ENCODE data around the gene C17orf50. TPM values are rescaled to one million over a fixed set of nuclear protein-coding genes. Genes with fewer than 3 reads are reported as not detected.

The C17orf50 gene
- total RNA-seq, 1 experiment from 2014 or later, result not detected

DNA sequence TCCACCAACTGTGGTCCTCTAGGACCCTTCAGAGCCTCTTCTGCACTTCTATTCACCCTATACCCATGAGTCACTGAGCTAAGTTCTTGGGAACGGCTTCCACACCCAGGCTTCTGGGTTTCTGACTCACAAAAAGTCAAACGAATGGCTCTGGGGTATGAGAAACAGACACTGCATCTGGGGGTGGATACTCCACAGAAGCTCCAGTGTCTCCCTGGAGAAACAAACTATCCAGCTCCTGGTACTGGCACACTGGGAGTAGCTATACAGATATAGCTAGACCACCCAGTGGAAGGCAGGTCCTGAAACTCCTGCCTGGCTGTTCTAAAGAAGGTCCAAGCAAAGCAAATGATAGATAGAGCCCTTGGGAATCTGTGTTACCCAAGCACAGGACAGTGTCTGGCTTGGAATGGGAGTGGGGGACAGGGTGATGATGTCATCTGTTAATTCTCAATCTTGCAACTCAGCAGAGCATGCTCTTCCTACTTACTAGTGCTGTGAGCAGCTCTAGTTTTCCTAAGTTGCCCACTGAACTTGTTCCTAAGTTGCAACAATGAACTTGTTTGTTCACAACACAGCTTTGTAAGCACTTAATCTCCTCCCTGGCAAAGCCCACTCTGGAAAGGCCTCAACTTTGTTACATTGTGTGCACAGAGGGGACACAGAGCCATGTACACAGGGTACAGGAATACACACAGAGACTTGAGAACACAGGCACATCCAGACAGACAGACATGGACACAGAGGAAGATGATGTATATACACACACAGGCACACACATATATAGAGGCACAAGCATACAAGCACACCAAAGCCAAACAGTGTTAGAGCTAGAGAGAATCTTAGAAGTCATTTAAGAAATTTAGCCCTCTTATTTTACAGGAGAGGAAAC, 28.0 kb downstream of the C17orf50 start:
- no peaks in the 10 kb centered on the region for H3K27me3 ChIP-seq (ENCODE audit: insufficient read depth, low read length)
- no peaks in the 10 kb centered on the region for H4K20me1 ChIP-seq (ENCODE audit: insufficient read depth)
- peaks cover 12 to 59% of the 10 kb centered on the region in 2 experiments for H3K4me1 ChIP-seq (ENCODE audit: control insufficient read depth in 1 of 2, insufficient read depth in 2 of 2, low read length in 2 of 2)
- no peaks in the 10 kb centered on the region for H3K9me2 ChIP-seq (ENCODE audit: insufficient read depth)
- intact Hi-C loops (cut with micrococcal nuclease), result no loop called here
- peak overlapping the region; percentile 71 for H3K4me2 ChIP-seq (ENCODE audit: low read length)
- ATAC-seq (peak; percentile 76), DNase-seq (ENCODE audit: low read depth, low spot score) (no peak)
- H3K79me2 ChIP-seq (ENCODE audit: insufficient read depth, low read length), result no peaks in the 10 kb centered on the region
- BruUV-seq (replicated peaks), result no TSS peak
- H3K36me3 ChIP-seq (ENCODE audit: control insufficient read depth in 1 of 2, insufficient read depth in 2 of 2, low read length in 2 of 2), result no peaks in the 10 kb centered on the region
- ChIA-PET RAD21 (ENCODE audit: low non-redundant PET in 1 of 2, low total read pairs in 2 of 2, uncharacterized antibody in 2 of 2, unreplicated experiment in 2 of 2) (interaction anchor here in 1 of 2 experiments (0.6 to 0.7 kb wide), 2 partner anchors 18 to 22 kb away, joined by 3 to 5 read pairs; no protein-coding TSS in a partner anchor), POLR2A (interaction anchor here (0.7 to 2.0 kb wide), 3 partner anchors 15 to 25 kb away, joined by 3 to 11 read pairs (median 3); partner anchors contain the start of gene TAF15), CTCF (interaction anchor here (0.8 to 2.3 kb wide), 5 partner anchors 15 to 25 kb away, joined by 3 to 8 read pairs (median 5); partner anchors contain the start of gene TAF15)
- H3K9ac ChIP-seq (ENCODE audit: low read length), result peak overlapping the region; percentile 30; the same call in 1 of the 2 replicates
- peak overlapping the region in 1 of 2 experiments; percentile 22; a peak in 1 of 4 replicates for H3K4me3 ChIP-seq (replicated peaks in 1 of 2; ENCODE audit: low read depth in 1 of 2, low read length in 2 of 2)
- H3K9me3 ChIP-seq (ENCODE audit: control insufficient read depth in 1 of 2, insufficient read depth in 1 of 2, low read depth in 1 of 2, low read length in 2 of 2), result no peaks in the 10 kb centered on the region
- peak overlapping the region; percentile 65 for H2AFZ ChIP-seq (ENCODE audit: low read depth, low read length, poor library complexity, severe bottlenecking)
- no peak overlapping the region for H3K27ac ChIP-seq (ENCODE audit: low read depth, low read length)
- TF ChIP-seq EGR1 (IDR thresholded peaks at IDR 0.05; ENCODE audit: low read depth) (0 out of 2 replicates have a peak, but pooled peaks have one; percentile 47), ZFX (IDR thresholded peaks at IDR 0.05) (no peak), SRF (IDR thresholded peaks at IDR 0.05; ENCODE audit: low read depth) (no peak), POLR2A (IDR thresholded peaks at IDR 0.05; ENCODE audit: borderline replicate concordance, extremely low read depth, insufficient read depth, insufficient read length) (no peak), CEBPB (IDR thresholded peaks at IDR 0.05; ENCODE audit: low read depth) (0 out of 2 replicates have a peak, but pooled peaks have one; percentile 7), TCF7L2 (IDR thresholded peaks at IDR 0.05; ENCODE audit: borderline replicate concordance, extremely low read depth, insufficient read depth, insufficient read length) (no peak), SP1 (IDR thresholded peaks at IDR 0.05; ENCODE audit: low read depth) (peak; percentile 33), ZNF274 (IDR thresholded peaks at IDR 0.05; ENCODE audit: low read depth, low read length) (no peak), FOSL1 (IDR thresholded peaks at IDR 0.05; ENCODE audit: low read depth) (peak; percentile 73), EZH2phosphoT487 (IDR thresholded peaks at IDR 0.05; ENCODE audit: borderline replicate concordance) (no peak), CBX3 (IDR thresholded peaks at IDR 0.05; ENCODE audit: low read depth) (0 out of 2 replicates have a peak, but pooled peaks have one; percentile 17), JUND (IDR thresholded peaks at IDR 0.05) (peak; percentile 52), YY1 (IDR thresholded peaks at IDR 0.05; ENCODE audit: extremely low read depth, insufficient replicate concordance, low read depth, low read length) (no peak)
- TF ChIP-seq, protein P1, sequence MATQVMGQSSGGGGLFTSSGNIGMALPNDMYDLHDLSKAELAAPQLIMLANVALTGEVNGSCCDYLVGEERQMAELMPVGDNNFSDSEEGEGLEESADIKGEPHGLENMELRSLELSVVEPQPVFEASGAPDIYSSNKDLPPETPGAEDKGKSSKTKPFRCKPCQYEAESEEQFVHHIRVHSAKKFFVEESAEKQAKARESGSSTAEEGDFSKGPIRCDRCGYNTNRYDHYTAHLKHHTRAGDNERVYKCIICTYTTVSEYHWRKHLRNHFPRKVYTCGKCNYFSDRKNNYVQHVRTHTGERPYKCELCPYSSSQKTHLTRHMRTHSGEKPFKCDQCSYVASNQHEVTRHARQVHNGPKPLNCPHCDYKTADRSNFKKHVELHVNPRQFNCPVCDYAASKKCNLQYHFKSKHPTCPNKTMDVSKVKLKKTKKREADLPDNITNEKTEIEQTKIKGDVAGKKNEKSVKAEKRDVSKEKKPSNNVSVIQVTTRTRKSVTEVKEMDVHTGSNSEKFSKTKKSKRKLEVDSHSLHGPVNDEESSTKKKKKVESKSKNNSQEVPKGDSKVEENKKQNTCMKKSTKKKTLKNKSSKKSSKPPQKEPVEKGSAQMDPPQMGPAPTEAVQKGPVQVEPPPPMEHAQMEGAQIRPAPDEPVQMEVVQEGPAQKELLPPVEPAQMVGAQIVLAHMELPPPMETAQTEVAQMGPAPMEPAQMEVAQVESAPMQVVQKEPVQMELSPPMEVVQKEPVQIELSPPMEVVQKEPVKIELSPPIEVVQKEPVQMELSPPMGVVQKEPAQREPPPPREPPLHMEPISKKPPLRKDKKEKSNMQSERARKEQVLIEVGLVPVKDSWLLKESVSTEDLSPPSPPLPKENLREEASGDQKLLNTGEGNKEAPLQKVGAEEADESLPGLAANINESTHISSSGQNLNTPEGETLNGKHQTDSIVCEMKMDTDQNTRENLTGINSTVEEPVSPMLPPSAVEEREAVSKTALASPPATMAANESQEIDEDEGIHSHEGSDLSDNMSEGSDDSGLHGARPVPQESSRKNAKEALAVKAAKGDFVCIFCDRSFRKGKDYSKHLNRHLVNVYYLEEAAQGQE (IDR thresholded peaks at IDR 0.05; ENCODE audit: low read depth), result no peak
- TF ChIP-seq, protein P2, sequence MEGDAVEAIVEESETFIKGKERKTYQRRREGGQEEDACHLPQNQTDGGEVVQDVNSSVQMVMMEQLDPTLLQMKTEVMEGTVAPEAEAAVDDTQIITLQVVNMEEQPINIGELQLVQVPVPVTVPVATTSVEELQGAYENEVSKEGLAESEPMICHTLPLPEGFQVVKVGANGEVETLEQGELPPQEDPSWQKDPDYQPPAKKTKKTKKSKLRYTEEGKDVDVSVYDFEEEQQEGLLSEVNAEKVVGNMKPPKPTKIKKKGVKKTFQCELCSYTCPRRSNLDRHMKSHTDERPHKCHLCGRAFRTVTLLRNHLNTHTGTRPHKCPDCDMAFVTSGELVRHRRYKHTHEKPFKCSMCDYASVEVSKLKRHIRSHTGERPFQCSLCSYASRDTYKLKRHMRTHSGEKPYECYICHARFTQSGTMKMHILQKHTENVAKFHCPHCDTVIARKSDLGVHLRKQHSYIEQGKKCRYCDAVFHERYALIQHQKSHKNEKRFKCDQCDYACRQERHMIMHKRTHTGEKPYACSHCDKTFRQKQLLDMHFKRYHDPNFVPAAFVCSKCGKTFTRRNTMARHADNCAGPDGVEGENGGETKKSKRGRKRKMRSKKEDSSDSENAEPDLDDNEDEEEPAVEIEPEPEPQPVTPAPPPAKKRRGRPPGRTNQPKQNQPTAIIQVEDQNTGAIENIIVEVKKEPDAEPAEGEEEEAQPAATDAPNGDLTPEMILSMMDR (IDR thresholded peaks at IDR 0.05 in 2 of 3, conservative IDR thresholded peaks at IDR 0.05 in 1 of 3; ENCODE audit: borderline replicate concordance in 1 of 3, insufficient read depth in 1 of 3, low read depth in 2 of 3, low read length in 2 of 3), result no peak

Measured in HCT116 (cell line).